NCI-H446 treated with DMSO at 0.1 percent for 48 hours (cell line): ENCODE results near the gene SF3B1.

Experiments used
- DNase-seq: peaks from one replicate; lab custom pipeline; 2025; lab: John Stamatoyannopoulos, UW

SF3B1 gene

GRCh38 chr2:197340591-197340990, 94.2 kb downstream of the SF3B1 start:
- DNase-seq: no peak
